ENCODE measurements around the gene FAM76B.

- TF ChIP-seq, protein P1, sequence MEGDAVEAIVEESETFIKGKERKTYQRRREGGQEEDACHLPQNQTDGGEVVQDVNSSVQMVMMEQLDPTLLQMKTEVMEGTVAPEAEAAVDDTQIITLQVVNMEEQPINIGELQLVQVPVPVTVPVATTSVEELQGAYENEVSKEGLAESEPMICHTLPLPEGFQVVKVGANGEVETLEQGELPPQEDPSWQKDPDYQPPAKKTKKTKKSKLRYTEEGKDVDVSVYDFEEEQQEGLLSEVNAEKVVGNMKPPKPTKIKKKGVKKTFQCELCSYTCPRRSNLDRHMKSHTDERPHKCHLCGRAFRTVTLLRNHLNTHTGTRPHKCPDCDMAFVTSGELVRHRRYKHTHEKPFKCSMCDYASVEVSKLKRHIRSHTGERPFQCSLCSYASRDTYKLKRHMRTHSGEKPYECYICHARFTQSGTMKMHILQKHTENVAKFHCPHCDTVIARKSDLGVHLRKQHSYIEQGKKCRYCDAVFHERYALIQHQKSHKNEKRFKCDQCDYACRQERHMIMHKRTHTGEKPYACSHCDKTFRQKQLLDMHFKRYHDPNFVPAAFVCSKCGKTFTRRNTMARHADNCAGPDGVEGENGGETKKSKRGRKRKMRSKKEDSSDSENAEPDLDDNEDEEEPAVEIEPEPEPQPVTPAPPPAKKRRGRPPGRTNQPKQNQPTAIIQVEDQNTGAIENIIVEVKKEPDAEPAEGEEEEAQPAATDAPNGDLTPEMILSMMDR (IDR thresholded peaks at IDR 0.05), result peak; percentile 48 to 92 (median 85)
- no peak for TF ChIP-seq POLR2A (IDR thresholded peaks at IDR 0.05)
Measured at GRCh38 chr11:95835768-95836488, 46.3 kb upstream of the FAM76B start.

Measured in Peyer's patch (tissue), 4 donors.